Bone marrow (tissue), 2 donors: ENCODE data around the gene CTAGE9.
"Not testable (repeated sequence)": the region's sequence is repeated elsewhere in the genome, so short reads cannot be mapped to it uniquely, and the experiment has no call there.

Experiments used
- DNase-seq, 2 donors: peaks; one replicate each; lab custom pipeline; 2025; lab: John Stamatoyannopoulos, UW

Gene CTAGE9, protein sequence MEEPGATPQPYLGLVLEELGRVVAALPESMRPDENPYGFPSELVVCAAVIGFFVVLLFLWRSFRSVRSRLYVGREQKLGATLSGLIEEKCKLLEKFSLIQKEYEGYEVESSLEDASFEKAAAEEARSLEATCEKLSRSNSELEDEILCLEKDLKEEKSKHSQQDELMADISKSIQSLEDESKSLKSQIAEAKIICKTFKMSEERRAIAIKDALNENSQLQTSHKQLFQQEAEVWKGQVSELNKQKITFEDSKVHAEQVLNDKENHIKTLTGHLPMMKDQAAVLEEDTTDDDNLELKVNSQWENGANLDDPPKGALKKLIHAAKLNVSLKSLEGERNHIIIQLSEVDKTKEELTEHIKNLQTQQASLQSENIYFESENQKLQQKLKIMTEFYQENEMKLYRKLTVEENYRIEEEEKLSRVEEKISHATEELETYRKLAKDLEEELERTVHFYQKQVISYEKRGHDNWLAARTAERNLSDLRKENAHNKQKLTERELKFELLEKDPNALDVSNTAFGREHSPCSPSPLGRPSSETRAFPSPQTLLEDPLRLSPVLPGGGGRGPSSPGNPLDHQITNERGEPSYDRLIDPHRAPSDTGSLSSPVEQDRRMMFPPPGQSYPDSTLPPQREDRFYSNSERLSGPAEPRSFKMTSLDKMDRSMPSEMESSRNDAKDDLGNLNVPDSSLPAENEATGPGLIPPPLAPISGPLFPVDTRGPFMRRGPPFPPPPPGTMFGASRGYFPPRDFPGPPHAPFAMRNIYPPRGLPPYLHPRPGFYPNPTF

DNA sequence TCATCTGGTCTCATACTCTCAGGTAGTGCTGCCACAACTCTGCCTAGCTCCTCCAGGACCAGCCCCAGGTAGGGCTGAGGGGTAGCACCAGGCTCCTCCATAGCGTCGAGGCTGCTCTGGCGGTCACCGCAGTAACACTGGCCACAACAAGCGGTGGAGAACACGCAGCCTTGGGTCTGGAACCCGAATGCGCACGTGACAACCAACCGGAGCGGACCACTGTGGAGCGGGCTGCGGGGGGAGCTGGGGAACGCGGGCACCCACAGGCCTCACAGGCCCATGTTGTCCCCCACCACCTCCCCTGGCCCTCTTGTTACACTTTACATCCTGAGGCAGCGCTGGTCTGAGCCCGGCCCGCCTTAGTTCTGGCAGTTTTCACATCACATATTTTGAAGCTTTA is at the start of gene CTAGE9:
CTAGE9 (minus strand) TSS at position 101 of the 400 bp plus-strand sequence; CDS start at position 101, 0 bp downstream.
- DNase-seq: not testable (repeated sequence)

DNA sequence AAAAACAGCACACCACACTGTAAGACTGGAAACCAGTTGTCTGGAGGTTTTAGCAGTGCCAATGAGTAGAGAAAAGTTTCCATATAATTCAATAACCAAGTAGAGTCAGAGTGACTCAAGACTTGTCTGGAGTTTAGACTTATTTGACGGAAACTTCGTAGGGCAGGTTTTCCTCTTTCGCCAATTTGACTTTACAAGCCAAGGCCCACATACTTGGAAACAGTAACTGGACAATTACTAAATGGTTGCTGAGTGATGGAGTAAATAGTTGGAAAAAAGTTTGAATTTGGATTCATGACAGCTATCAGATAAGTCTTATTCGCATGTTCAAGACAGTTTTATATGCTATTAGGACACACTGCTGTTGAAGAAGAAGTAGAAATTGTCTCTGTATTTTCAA is 48.1 kb upstream of the CTAGE9 start:
- DNase-seq: no peak

DNA sequence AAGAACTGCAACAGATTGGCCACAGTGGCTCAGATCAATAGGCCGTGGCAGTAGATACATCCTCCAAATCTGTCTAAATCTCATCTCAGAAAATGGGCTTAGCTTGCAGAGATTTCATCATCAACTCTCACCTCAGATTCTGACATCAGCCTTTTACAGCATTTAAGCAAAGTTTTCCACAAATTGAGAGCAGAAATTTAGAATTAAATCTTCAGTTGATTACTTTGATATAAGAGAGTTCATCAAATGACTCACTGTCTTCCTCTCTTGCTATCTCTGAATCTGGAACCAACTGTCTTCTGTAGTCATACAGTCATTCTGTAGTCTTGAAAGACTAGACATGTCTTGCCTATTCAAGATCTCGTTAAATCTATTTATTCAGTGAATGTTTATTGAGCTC is 45.2 kb upstream of the CTAGE9 start:
- no peak for DNase-seq

DNA sequence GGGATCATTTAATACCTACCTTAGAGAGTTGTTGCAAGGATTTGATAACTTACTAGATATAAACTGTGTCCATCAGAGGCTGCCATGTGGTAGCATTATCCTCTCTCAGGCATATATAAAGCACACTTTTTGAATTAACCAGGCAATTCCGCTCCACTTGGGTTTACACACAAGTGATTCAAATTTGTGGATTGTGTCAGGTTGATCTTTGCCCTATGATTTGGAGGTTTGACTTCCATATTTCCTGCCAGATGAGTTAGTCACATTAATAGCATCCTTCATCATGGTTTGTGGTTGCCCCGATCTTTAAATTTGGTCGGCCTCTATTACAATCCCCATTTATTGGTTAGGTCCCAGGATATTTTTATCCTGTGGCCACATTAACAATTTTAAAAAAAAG is 44.8 kb upstream of the CTAGE9 start:
- no peak for DNase-seq

DNA sequence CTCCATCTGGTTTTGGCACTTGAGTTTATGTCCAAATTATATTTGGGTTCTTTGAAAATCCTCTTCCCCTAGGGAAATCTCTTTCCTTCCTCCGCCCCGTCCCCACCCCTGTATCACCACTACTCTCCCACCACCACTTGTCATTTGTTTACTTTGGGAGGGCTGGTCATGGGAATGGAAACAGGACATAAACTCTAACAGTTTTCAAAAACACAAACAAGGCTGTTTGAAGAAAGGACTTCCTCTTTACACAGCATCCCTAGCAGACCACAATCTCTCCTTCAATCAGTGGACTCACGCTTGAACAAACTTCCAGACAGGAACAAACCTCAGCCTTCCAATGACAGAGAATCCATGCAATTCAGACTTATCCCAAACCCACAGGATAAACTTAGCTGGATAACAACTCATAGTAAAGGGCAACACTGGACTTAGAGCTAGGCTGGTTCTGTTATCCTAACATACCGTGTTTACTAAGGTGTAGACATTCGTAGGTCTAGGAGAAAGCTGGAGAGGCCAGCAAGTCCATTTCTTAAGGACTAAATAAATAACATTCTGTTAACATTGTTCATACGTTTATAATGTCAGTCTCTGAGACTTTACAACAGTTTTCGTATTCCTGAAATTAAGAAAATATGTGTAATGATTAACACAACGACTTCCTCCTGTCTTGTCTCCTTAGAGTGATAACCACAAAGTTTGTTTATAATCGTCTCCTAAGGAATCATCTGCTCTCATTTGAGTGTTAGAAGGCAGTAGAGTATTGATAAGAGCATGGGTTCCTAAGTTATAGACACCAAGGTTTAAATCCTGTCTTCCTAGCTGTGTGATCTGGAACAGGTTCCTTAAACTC is 44.1 kb upstream of the CTAGE9 start:
- no peak for DNase-seq

DNA sequence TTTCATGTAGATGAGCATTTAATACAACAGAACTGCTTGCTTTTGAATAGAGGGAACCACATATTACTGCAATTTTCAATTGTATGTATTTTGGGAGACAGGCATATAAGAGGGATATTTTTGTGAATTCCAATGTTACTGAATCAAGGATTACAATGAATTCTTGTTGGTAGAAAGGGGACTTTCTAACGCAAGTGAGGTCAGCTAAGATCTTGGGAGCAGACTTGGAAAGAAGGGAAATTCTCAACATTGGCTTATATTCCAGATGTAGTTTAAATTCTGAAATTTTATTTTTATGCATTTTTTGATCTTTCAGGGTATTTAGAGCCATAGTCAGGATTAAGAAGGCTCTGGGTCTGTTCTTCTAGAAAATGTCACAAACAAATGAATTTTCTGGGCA is 43.3 kb upstream of the CTAGE9 start:
- DNase-seq: no peak

DNA sequence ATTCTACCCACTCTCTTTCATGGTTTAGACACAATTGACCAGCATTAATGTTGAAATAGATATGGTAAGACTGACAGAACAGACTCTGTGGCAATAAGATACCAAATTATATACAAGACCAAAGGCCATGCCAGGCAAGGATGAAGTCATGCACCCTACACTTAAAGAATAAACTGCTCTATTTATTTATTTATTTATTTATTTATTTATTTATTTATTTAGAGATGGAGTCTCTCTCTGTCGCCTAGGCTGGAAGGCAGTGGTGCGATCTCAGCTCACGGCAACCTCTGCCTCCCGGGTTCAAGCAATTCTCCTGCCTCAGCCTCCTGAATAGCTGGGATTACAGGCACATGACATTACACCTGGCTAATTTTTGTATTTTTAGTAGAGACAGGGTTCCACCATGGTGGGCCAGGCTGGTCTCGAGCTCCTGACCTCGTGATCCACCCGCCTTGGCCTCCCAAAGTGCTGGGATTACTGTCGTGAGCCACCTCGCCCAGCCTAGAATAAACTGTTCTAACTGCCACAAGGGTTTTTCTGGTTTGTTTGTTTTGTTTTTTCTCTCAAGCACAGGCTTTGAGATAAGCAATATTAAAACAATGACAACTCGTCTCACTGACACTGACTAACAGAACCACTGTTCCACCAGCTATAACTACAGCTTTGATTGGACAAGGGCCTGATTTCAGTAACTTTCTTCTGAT is 40.3 kb upstream of the CTAGE9 start:
- not testable (repeated sequence) for DNase-seq

DNA sequence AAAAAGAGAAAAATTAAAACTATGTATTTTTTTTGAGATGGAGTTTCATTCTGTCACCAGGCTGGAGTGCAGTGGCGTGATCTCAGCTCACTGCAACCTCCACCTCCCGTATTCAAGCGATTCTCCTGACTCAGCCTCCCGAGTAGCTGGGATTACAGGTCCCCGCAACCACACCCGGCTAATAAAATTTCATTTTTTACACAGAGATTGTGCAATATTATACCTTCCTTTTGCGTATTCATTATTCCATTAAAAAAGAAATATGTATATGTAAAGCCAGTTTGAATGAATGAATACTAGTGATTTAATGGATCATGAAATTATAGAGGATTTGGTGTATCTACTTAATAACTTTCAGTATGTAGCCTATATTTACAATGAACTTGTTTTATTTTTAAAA is 38.2 kb upstream of the CTAGE9 start:
- no peak for DNase-seq

DNA sequence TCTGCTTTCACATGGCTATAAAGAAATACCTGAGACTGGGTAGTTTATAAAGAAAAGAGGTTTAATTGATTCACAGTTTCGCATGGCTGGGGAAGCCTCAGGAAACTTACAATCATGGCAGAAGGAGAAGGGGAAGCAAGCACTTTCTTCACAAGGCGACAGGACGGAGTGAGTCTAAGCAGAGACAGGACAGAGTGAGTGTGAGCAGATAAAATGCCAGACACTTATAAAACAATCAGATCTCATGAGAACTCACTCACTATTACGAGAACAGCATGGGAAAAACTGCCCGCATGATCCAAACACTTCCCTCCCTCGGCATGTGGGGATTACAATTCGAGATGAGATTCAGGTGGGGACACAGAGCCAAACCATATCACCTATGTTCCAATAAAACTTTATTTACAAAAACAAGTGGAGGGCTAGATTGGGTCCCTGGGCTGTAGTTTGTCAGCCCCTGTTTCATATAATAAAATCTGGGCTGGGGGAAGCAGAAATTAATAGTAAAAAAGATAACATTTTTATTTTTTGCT is 37.1 kb upstream of the CTAGE9 start:
- DNase-seq: no peak

DNA sequence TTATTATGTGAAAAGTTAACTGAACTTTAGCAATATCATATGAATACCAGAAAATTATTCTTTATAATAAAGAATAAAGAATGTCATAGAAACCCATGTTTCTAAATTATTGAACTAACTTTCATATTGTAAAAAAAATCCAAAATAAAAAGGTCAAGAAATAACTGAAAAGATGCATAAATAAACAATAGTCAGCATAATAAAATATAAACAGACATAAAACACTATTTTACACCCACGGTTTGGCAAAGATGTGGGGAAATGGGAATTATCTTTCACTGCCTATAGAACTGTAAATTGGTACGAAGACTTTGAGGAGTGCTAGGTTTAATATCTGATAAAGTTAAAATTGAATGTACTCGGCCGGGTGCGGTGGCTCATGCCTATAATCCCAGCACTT is 34.7 kb upstream of the CTAGE9 start:
- no peak for DNase-seq

DNA sequence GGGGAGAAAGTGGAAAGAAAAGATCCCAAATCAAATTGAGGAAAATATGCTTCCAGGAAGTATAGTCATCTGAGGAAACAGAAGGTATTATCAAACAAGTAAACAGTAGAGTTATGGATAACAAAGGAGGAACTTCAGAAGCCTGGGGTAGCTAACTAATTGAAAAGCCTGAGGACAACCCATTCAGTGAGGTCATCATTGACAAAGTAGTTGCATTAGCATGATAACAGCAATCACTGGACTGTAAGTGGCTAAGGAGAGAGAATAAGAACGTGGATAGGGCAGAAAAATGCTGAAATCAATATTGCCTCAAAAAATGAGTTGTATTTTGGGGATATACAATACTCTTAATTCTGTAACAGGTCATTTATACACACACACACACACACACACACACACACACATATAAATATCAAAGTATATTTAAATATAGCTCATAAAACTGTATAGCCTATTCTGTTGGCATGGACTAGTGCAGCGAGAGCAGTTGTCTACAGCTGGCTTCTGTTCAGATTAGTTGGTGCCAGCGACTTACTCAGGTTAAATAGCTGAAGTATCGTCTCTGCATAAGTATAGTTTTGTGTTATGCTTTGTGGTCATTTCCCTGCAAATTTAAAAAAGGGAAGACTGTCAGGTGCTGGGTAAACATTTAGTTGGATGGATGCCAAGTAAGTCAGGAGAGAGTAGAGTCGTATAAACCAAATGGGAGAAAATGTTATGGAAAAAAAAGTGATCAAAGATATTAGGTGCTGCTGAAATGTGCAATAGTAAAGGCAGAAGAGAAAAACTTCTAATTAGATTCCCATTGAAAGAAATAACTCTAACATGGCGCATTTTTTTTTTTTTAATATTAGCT is 33.8 kb upstream of the CTAGE9 start:
- no peak for DNase-seq

DNA sequence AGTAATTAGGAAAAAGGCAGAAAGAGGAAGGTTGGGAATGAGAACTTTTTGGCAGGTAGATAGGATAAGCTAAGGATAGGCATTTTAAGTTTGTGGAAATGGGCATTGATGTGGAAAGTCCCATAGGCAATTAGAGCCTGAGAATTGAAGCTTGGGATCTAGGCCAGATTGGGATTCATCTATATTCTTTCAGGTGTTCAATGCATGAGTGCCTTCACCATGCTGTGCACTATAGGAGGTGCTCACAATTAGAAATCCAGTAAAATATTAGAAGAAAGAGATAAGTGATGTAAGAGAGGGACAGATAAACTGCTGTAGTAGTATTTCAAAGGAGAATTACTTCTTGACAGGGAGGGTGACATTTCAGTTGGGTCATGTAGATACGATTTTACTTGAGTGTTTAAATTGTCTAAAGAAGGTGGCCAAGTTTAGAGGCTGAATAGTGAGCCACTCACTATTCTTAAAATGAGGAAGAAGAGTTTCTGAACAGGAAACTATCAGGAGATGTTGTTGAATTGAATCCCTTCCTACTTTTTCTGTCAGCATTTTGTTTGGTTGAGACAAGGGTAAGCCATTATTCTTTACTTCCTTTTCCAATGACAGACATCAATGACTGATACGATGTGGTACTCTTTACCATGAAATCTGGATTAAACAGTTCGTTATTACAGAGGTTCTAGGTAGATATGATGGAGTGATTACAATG is 31.0 kb upstream of the CTAGE9 start:
- no peak for DNase-seq

DNA sequence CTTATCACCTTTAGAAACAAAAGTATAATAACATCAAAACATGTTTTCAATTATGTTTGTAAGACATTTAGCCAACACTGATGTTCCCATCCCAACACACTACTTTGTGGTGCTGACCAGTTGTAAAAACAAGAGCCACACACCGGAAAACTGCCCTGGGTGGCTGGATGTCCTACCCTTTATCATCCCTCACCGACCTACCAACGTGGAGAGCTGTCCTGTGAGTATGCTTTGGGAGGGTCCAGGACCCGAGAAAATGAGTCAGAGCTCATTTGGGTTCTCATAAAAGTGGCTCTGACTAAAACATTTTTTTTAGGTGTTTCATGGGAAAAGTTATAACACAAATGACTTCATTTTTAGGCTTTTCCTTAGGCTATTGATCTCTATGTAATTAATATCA is 29.3 kb upstream of the CTAGE9 start:
- no peak for DNase-seq

DNA sequence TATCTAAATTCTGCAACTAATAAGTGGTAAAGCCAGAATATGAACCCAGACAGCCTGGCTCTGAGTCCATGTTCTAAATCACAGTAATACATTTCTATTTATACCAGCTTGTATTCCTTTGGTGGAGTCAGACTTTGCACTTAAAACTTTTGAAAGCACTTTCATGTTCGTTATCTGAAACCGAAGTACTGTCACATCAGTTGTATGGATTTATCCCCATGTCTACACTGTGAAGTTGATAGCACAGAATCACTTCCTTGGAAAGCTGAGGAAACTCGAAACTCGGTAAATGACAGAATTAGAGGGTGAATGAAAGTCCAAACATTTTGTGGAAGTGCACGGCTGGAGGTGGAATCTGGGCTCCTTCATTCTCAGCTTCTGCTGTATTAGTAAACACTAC is 28.3 kb upstream of the CTAGE9 start:
- no peak for DNase-seq

DNA sequence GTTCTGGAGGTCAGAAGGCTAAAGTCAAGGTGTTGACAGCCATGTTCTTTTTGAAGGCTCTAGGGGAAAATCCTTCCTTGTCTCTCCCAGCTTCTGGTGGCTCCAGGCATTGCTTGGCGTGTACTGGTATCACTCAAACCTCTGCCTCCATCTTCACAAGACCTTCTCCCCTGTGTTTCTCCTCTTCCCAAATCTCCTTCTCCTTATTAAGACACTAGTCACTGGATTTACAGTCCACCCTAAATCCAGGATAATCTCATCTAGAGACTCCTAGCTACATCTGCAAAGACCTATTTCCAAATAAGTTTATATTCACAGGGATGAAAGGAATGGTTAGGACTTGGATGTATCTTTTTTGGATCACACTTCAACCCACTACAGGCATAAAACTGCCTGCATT is 26.0 kb upstream of the CTAGE9 start:
- no peak for DNase-seq

DNA sequence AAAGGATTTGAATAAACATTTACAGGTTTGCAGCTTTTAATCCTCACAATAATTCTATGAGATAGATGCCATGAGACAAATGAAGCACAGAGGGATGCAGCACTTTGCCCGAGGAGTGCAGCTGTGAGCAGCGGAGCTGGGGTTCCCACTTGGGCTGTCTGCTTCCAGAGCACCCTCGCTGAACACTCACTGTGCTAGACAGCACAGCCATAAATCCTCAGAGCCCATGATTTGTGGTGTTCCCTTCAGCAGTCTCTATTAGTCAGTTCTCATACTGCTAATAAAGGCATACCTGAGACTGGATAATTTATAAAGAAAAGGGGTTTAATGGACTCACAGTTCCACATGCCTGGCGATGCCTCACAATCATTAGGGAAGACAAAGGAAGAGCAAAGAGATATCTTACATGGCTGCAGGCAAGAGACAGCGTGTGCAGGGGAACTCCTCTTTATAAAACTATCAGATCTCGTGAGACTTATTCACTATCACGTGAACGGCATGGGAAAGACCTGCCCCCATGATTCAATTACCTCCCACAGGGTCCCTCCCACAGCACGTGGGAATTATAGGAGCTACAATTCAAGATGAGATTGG is 25.3 kb upstream of the CTAGE9 start:
- DNase-seq: no peak

DNA sequence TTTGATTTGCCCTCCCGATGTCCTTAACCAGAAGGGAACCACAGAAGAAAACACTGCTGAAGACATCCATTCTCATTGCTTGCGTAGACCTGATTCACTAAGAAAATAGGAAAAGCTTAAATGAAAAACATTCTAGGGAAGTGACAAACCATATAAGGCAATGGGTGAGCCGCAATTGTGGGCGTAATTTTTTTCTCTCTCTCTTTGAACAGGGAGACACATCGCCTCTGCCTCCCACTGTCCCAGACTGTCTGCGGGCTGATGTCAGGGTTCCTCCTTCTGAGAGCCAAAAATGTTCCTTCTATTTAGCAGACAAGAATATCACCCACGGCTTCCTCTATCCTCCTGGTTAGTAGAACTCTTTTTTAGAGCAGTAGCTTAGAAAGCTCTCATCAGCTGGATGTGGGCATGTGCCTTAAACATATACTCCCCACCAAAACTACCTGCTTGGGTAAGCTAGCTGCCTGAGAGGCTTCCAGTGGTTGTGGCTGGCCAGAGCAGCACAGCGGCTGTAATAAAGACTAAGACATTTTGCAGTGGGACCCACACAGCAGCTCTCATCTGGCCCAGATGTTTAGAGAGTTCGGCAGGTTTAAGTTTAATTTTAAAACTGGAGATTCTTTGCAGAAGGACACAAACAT is 22.7 kb upstream of the CTAGE9 start:
- no peak for DNase-seq

DNA sequence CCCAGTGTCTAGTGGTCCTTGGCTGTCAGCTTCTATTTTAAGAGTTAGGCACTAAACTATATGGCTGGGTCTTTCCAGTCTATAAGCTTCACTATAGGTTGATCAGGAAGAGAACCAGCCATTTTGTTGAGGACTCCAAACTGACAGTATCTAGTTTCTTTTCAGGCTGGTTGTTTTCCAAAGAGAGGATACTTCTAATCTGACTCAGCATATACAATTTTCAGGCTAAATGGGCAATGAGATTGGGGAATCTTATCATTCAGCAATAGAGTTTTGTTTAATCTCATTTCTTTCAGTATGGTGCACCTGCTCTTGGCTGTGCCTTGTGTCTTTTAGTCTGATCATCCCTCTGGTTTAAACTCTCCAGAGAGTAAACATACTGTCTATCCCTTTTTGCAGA is 20.4 kb upstream of the CTAGE9 start:
- DNase-seq: no peak

DNA sequence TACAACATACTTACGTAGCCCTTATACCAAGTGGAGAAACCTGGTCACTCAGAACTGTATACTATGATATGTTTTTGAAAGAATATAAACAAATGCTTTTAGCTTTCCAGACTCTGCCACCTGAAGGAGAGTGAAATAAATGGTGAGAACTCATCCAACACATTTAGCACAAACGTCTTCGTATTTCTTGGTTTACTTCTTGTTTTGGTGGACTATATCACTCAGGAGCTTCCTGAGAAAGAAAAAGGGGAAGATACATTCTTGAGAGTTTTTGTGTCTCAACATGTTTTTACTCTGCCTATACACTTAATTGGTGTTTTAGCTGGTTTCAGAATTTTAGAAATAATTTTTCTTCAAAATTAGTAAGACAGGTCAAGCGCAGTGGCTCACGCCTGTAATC is 19.4 kb upstream of the CTAGE9 start:
- no peak for DNase-seq
